Measurements from ENCODE around the gene OR2T12.
"Not testable (repeated sequence)": the region's sequence is repeated elsewhere in the genome, so short reads cannot be mapped to it uniquely, and the experiment has no call there.

The OR2T12 gene

GRCh38 chr1:248303324-248303723, at the start of gene OR2T12:
OR2T12 (minus strand) TSS chr1:248303424; CDS start chr1:248295578, 7,846 bp downstream.
- no peak for DNase-seq

- DNase-seq: no peak
Observed at GRCh38 chr1:248348475-248348874, 45.3 kb upstream of the OR2T12 start, which contains the start of gene OR14C36. OR14C36 (plus strand) TSS chr1:248348775; CDS start chr1:248348775, 0 bp downstream.

GRCh38 chr1:248343451-248343850, 40.2 kb upstream of the OR2T12 start:
- DNase-seq: no peak

- no peak for DNase-seq
Observed at GRCh38 chr1:248324468-248324867, 21.2 kb upstream of the OR2T12 start, which contains the start of gene OR2M7. OR2M7 (minus strand) TSS chr1:248324568; CDS start chr1:248324568, 0 bp downstream.

- DNase-seq: no peak
Observed at GRCh38 chr1:248316796-248317195, 13.6 kb upstream of the OR2T12 start.

GRCh38 chr1:248306740-248307139, 3.5 kb upstream of the OR2T12 start:
- DNase-seq: not testable (repeated sequence)

- no peak for DNase-seq
Observed at GRCh38 chr1:248306103-248306502, 2.9 kb upstream of the OR2T12 start.

GRCh38 chr1:248305672-248306071, 2.4 kb upstream of the OR2T12 start:
- DNase-seq: not testable (repeated sequence)

GRCh38 chr1:248288391-248288790, 14.8 kb downstream of the OR2T12 start:
- no peak for DNase-seq

- no peak for DNase-seq
Observed at GRCh38 chr1:248277876-248278275, 25.3 kb downstream of the OR2T12 start, which contains the start of gene OR2T33. OR2T33 (minus strand) TSS chr1:248277976; CDS start chr1:248273814, 4,162 bp downstream.

GRCh38 chr1:248273225-248273624, 30.0 kb downstream of the OR2T12 start:
- DNase-seq: not testable (repeated sequence)

- DNase-seq: no peak
Observed at GRCh38 chr1:248268178-248268577, 35.0 kb downstream of the OR2T12 start.

- DNase-seq: not testable (repeated sequence)
Observed at GRCh38 chr1:248259309-248259708, 43.9 kb downstream of the OR2T12 start.

GRCh38 chr1:248243204-248243603, 60.0 kb downstream of the OR2T12 start:
- peak; percentile 26 for DNase-seq

Data from activated CD4-positive, alpha-beta T cell treated with anti-CD3 and anti-CD28 coated beads for 48 hours (primary cell).